K562 (cell line): Measurements from ENCODE around the gene CTH. TPM values are rescaled to one million over a fixed set of nuclear protein-coding genes. Genes with fewer than 3 reads are reported as not detected.

Experiments
- AFF4 ChIP-seq: sonication (generic); formaldehyde crosslinking; IDR thresholded peaks from 2 replicates; pipeline ENCODE4 v1.8.0; 2023; ENCODE audit warnings: mild to moderate bottlenecking, missing genetic modification reagents
- ARNT ChIP-seq, 2 experiments: fragments of 450-650 bp; IDR thresholded peaks; 2 replicates each; pipeline ENCODE4 v1.6.1; 2016; ENCODE audit warnings: mild to moderate bottlenecking in 1 of 2
- BMI1 ChIP-seq: fragments of 150-350 bp; IDR thresholded peaks from 2 replicates; pipeline ENCODE4 v1.6.1; 2014; ENCODE audit warnings: low read length
- CGGBP1 ChIP-seq: fragments of 250-450 bp; sonication (Bioruptor Pico); IDR thresholded peaks from 2 replicates; pipeline ENCODE4 v1.9.0; 2021; ENCODE audit warnings: mild to moderate bottlenecking
- COPS2 ChIP-seq: fragments of 450-650 bp; conservative IDR thresholded peaks from 2 replicates; pipeline ENCODE4 v1.6.1; 2016; ENCODE audit warnings: mild to moderate bottlenecking, moderate library complexity
- EP400 ChIP-seq: fragments of 450-650 bp; IDR thresholded peaks from 2 replicates; pipeline ENCODE4 v1.6.1; 2017; ENCODE audit warnings: antibody characterized with exemption, mild to moderate bottlenecking, moderate library complexity
- ETS2 ChIP-seq: IDR thresholded peaks from 2 replicates; pipeline ENCODE4 v1.6.1; 2016; ENCODE audit warnings: borderline replicate concordance, missing genetic modification characterization, mild to moderate bottlenecking, moderate library complexity, missing compliant biosample characterization; ENCODE audit not compliant: poor library complexity, severe bottlenecking
- HMGN3 ChIP-seq: IDR thresholded peaks from 2 replicates; pipeline ENCODE4 v1.6.1; 2011; ENCODE audit warnings: borderline replicate concordance, low read depth, mild to moderate bottlenecking, mixed read lengths, low read length; ENCODE audit not compliant: insufficient read length; ENCODE audit errors: extremely low read depth
- HNRNPLL ChIP-seq: fragments of 200-400 bp; formaldehyde crosslinking; IDR thresholded peaks from 2 replicates; pipeline ENCODE4 v1.6.1; 2017; ENCODE audit warnings: low read length, low read depth, mild to moderate bottlenecking; ENCODE audit not compliant: poor library complexity, severe bottlenecking
- ID3 ChIP-seq, 2 experiments: fragments of 250-450 bp in 1 of 2; fragments of 450-650 bp in 1 of 2; sonication (Bioruptor Pico) in 1 of 2; IDR thresholded peaks; 2 replicates each; pipeline versions ENCODE4 v1.6.1 to v1.8.0; 2016 to 2021; ENCODE audit warnings: mild to moderate bottlenecking in 2 of 2, moderate library complexity in 2 of 2, missing compliant biosample characterization in 1 of 2, missing genetic modification characterization in 1 of 2
- NKRF ChIP-seq: fragments of 450-650 bp; IDR thresholded peaks from 2 replicates; pipeline ENCODE4 v1.6.1; 2016; ENCODE audit warnings: borderline replicate concordance
- PREB ChIP-seq: sonication (generic); formaldehyde crosslinking; IDR thresholded peaks from 2 replicates; pipeline ENCODE4 v1.8.1; 2023; ENCODE audit warnings: mild to moderate bottlenecking, missing genetic modification reagents
- RFX5 ChIP-seq: IDR thresholded peaks from 2 replicates; pipeline ENCODE4 v1.6.1; 2011; ENCODE audit warnings: low read depth, mild to moderate bottlenecking, improper control_type of control experiment, low read length
- RNF2 ChIP-seq: sonication (generic); IDR thresholded peaks from 2 replicates; pipeline ENCODE4 v1.6.1; 2016
- SMARCC2 ChIP-seq: fragments of 450-650 bp; IDR thresholded peaks from 2 replicates; pipeline ENCODE4 v1.6.1; 2017; ENCODE audit warnings: antibody characterized with exemption, moderate library complexity, mild to moderate bottlenecking, low read depth
- SMC3 ChIP-seq: conservative IDR thresholded peaks from 2 replicates; pipeline ENCODE4 v1.6.1; 2011; ENCODE audit warnings: low read depth, low read length, improper control_type of control experiment; ENCODE audit not compliant: insufficient read depth
- TRIM24 ChIP-seq, 2 experiments: fragments of 450-650 bp; IDR thresholded peaks; 2 replicates each; pipeline ENCODE4 v1.6.1; 2016
- ZBTB2 ChIP-seq: fragments of 450-650 bp; IDR thresholded peaks from 2 replicates; pipeline ENCODE4 v1.6.1; 2016; ENCODE audit warnings: antibody characterized with exemption
- ZNF707 ChIP-seq: fragments of 250-450 bp; sonication (Bioruptor Pico); conservative IDR thresholded peaks from 2 replicates; pipeline ENCODE4 v1.8.0; 2022; ENCODE audit warnings: inconsistent platforms, mild to moderate bottlenecking, moderate library complexity
- polyA plus RNA-seq, 8 experiments: library from polyadenylated mRNA; depleted of rRNA in 4 of 8; stranded (reverse) in 5 of 8; unstranded in 3 of 8; fragments of >200 nt; fragmentation: Nextera tagmentation in 2 of 8; fragmentation: Illumina TruSeq in 1 of 8; extraction: Ambion mirVana in 2 of 8; extraction: Trizol in 1 of 8; gene quantifications; 2 replicates each; pipeline versions ENCODE4 v1.2.1 to v1.2.3, GENCODE V29; 2011 to 2014; ENCODE audit warnings: inconsistent platforms in 1 of 8, missing spikeins in 1 of 8
- total RNA-seq, 7 experiments: library from RNA; depleted of rRNA in 6 of 7; stranded (reverse); fragments of >200 nt in 6 of 7; fragmentation: Illumina TruSeq in 2 of 7; extraction: Trizol in 2 of 7; gene quantifications; 2 replicates each; pipeline versions ENCODE4 v1.2.1 to v1.2.3, GENCODE V29; 2011 to 2021; ENCODE audit warnings: low replicate concordance in 1 of 7

The CTH gene
- total and polyA plus RNA-seq, 9 of the 15 experiments (the other 6 are each of a cell fraction or from before 2014, with no cell fraction given): 8.0 to 54.4 (median 30.9) TPM

- TF ChIP-seq AFF4 (CRISPR knock-in tag): 0 out of 2 replicates have a peak, but pooled peaks have one; percentile 13
- TF ChIP-seq BMI1: no peak
- no peak for TF ChIP-seq CGGBP1 (CRISPR knock-in tag)
- TF ChIP-seq RFX5: no peak
- no peak for TF ChIP-seq ID3 (CRISPR knock-in tag; IDR thresholded peaks at IDR 0.05)
- no peak for TF ChIP-seq ID3 (tag; IDR thresholded peaks at IDR 0.05)
- TF ChIP-seq ARNT (IDR thresholded peaks at IDR 0.05): peak in 1 of 2 experiments; percentile 12; a peak in 3 of 4 replicates
- TF ChIP-seq EP400: peak; percentile 81; the same call in 1 of the 2 replicates
- TF ChIP-seq HMGN3: no peak
- no peak for TF ChIP-seq COPS2
- TF ChIP-seq SMARCC2: peak; percentile 33; the same call in 1 of the 2 replicates
- 0 out of 2 replicates have a peak, but pooled peaks have one; percentile 40 for TF ChIP-seq PREB (CRISPR knock-in tag)
- peak; percentile 37 for TF ChIP-seq NKRF
- peak; percentile 5 for TF ChIP-seq HNRNPLL
- TF ChIP-seq ZNF707 (CRISPR knock-in tag): no peak
- TF ChIP-seq RNF2: no peak
- TF ChIP-seq ZBTB2: peak; percentile 39; the same call in 1 of the 2 replicates
- TF ChIP-seq TRIM24 (IDR thresholded peaks at IDR 0.05): peak in 1 of 2 experiments; percentile 22; a peak in 1 of 4 replicates
- no peak for TF ChIP-seq SMC3
- TF ChIP-seq ETS2 (tag): no peak
Observed at GRCh38 chr1:70411360-70411844, 334 bp downstream of the CTH start (continued).
